GM18511 (cell line): ENCODE measurements around the gene NELFB.

Experiments used
- ATAC-seq: cut with Tn5 transposase; IDR thresholded peaks from one replicate; pipeline ENCODE4 v1.9.1; 2021; ENCODE audit warnings: mild to moderate bottlenecking, moderate library complexity; ENCODE audit not compliant: unreplicated experiment

Gene NELFB

DNA sequence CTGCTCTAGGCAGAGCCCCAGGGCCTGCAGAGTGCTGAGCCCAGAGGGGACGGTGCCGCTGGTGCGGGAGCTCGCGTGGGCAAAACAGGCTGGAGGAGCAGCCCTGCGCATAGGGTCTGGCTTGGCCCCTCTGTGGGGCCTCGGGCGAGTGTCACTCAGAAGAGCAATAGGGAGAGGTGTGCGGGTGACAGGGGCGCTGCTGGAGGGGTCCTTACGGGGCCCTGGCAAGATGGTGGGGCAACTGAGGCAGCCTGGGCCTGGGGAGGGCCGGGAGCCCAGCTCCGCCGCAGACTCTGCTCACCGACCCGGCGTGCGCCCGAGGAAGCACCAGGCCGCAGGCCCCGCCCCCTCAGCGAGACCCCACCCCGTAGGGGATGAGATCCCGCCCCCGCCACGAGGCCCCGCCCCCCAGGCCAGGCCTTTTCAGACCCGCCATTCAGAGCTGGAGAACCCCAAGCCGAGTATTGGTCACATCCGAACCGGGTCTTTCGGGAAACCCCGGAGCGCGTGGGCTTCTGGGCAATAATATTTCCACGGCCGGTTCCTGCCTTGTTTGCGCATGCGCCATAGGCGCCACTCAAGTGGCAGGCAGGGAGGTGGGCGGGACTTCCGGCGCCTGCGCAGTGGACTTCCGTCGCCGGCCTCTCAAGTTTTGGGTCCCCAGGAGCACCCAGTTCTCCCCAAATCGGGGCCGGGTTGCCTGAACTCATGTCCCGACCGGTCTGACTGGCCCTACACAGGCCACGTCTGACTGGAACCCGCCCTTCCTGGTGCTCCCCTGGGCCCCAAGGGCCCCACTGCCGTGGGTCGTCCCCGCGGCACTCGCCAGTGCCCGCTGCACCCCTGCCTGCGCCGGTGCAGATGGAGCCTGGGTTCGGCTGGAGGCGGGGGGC lies 31.8 kb upstream of the NELFB start:
- ATAC-seq, result peak; percentile 79

DNA sequence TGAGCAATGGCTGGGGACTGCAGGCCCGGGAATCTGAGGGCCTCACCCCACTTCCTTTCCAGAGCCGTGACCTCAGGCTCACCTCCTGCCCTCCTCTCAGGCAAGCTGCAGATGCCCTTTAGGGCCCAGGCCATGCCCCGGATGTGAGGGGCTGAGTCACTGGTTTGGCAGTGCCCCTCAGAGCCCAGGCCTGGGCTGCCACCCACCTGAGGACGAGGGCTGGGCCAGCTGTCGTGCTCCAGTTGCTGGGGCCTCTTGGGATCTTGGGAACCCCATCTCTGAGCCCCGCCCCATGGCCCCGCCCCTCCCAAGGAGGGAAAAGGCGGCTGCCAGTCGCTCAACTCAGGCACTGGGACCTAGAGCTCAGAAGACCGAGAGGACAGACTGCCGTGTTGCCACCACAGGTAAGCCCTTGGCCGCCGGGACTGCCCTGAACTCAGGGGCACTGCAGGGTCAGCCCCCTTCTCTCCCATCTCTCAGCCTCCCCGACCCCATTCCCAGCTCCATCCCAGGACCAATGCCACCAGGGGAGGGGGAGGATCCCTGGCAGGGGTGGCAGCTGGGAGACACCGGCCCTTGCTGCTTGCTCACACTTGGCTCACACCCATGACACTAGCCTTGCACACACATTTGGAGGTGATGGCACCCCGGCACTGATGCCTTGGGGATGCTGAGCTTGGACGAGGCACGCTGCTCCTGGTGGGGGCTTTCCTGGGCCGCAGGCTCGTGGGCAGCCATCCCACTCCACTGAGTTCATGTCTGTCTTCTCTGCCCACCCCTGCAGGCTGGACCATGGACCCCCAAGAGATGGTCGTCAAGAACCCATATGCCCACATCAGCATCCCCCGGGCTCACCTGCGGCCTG lies 30.1 kb upstream of the NELFB start, which contains the start of gene CYSRT1:
CYSRT1 (plus strand) TSS at position 345 of the 865 bp plus-strand sequence; CDS start at position 793, 448 bp downstream.
- no peak for ATAC-seq

DNA sequence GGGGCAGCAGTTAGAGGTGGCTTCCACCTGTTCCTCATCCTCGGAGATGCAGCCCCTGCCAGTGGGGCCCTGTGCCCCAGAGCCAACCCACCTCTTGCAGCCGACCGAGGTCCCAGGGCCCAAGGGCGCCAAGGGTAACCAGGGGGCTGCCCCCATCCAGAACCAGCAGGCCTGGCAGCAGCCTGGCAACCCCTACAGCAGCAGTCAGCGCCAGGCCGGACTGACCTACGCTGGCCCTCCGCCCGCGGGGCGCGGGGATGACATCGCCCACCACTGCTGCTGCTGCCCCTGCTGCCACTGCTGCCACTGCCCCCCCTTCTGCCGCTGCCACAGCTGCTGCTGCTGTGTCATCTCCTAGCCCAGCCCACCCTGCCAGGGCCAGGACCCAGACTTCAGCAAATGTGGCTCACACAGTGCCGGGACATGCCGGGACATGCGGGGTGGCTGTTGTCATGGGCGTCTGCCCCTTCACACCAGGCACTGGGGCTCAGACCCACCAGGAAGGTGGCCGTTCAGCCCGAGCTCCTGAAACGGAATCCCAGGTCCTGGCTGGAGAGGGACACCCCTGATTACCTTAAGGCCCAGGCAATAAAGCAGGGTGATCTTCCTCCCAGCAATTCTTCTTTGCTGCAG lies 29.3 kb upstream of the NELFB start:
- ATAC-seq, result no peak

DNA sequence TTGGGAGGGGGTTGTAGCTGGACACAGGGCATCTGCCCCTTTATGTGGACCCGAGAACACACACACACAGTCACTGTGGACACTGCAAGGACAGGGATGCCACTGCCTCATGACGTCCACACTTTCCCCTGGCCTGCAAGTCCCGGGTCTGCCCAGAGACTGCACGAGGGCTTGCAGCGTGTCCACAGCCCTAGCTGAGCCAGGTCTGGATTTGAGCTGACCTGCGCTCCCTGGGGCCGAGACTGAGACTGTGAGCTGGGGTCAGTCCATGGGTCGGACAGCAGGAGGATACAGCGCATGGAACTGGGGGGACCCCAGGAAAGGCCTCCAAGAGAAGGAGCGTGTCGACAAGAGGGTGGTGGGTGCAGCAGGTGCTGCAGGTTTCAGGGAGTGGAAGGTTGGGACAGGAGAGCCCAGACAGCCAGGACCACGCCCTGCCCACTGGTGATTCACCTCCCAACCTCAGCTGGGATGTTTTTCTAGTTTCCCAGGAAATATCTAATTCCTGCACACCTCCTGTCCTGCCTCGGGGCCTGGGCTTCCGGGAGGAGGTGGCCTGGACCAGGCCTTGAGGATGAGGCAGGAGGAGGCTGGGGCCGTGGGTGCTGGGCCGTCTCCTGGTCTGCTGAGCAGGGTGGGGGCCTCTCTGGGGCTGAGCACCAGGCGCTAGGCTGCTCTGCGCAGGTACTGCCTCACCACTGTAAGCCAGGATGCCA lies 28.6 kb upstream of the NELFB start:
- ATAC-seq, result no peak

DNA sequence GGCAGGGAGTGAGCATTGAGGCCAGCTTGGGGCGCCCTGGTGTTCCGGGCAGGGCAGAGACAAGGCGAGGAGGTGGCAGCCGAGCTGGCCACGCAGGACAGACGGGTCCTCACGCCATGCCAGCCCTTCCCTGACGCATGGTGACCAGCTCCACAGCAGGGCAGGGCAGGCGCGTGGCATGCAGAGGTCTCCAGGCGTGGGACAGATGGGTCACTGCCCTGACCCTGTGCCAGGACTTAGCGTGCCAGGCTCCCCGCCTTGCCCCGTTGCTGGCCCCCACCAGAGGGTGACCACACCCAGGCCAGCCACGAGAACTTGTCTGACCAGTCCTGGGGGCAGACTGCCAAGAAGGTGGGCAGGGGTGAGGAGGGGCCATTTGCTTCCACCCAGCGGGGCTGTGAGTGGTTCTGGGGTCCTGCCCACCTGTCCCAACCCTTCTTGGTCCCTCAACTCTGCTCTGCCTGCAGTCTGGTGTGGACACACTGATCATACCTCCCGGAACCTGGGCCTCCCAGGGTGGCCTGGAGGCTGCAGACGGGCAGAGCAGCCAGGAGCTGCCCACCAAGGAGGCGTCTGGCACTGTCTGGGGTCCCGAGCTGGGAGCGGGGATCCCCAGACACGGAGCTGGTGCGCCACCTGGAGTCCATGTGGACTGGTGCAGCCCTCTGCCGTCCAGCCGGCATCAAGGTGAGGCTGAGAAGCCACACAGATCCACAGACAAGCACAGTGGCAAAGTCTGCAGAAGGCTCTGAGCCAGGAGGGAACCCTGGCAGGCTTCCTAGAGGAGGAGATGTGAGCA lies 27.9 kb upstream of the NELFB start, which contains the start of gene RNF224:
RNF224 (plus strand) TSS at position 449 of the 799 bp plus-strand sequence. CDS start 834 bp downstream, outside the sequence.
- ATAC-seq, result no peak

DNA sequence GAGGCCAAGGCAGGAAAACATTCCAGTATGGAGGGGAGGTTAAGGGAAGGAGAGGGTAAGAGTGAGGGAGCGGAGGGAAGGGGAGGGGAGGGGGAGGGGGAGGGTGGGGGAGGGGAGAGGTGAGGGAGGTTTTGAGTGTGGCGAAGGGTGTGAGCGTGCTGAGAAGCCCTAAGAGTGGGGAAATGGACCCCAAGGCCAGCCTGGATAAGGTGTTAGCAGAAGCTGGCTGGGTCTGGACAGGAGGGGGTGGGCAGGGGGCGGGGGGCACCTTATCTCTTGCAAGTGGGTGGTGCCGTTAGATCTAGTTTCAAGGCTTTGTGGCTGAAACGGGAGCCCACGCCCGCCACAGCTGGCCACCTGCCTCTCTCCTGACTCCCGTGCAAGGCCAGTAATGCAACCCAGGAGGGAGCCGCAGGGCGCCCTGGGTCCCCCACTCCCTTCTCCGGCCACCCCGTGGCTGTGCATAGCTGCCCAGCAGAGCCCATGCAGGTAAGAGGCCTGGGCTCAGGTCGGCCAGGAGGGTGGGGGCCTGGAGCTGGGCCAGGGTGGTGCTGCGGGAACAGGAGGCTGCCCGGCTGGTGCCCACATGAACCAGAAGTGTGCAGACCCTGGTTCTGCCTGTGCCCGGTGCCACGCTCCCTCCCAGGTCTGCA lies 27.1 kb upstream of the NELFB start:
- ATAC-seq, result no peak

DNA sequence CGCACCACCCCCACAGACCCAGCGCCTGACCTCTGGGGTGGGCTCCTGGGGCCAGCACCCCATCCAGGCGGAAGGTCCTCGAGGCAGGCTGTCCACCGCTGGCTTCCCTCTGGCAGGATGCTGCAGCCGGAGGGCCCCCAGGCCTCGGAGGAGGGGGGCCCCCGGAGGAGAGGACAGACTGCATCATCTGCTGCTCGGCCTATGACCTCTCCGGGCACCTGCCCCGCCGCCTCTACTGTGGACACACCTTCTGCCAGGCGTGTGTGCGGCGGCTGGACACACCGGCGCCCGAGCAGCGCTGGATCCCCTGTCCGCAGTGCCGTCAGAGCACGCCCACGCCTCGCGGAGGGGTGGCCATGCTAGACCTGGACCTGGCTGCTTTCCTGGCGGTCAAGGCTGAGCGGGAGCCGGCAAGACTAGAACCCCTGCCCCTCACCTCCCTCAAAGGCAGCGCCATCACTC lies 26.6 kb upstream of the NELFB start:
- no peak for ATAC-seq

DNA sequence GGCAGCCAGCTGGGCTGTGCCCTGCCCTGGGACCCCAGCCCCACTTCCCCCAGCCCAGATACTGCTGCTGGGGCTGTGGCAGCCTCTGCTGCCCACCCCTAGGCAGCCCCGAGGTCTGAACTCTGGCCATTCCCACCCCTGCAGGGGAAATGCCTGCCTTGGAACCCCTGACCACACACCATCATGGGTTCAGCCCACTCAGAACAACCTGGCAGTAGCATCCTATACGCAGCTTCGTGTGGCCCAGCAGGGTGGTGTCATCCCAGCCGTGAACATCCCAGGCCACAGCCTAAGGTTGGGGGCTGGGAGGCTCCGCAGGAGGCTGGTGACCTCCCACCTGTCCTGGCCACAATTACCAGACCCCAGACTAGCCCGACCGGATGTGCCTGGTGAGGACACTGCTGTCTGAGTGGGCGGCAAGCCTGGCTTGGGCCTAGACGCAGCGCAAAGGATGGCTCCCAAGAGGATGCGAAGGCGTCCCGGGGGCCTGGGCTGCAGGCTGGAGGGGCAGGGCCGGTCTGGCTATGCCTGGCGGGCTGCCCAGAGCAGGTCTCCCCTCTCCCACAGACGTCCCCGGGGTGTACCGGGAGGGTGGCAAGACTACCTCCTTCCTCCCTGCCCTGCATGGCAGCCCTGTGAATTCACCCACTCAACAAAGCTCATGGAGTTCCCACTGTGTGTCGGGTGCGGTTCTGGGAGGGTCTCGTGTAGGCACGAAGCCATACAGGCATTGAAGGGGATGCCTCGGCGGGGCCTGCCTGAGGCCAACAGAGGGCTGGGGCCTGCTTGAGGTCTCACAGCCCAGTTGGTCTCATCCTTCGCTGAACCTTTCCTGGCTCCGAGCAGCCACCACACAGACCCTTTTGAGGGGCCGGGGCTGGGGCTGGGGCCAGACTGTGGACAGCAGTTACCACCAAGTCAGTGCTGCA lies 25.9 kb upstream of the NELFB start:
- no peak for ATAC-seq

DNA sequence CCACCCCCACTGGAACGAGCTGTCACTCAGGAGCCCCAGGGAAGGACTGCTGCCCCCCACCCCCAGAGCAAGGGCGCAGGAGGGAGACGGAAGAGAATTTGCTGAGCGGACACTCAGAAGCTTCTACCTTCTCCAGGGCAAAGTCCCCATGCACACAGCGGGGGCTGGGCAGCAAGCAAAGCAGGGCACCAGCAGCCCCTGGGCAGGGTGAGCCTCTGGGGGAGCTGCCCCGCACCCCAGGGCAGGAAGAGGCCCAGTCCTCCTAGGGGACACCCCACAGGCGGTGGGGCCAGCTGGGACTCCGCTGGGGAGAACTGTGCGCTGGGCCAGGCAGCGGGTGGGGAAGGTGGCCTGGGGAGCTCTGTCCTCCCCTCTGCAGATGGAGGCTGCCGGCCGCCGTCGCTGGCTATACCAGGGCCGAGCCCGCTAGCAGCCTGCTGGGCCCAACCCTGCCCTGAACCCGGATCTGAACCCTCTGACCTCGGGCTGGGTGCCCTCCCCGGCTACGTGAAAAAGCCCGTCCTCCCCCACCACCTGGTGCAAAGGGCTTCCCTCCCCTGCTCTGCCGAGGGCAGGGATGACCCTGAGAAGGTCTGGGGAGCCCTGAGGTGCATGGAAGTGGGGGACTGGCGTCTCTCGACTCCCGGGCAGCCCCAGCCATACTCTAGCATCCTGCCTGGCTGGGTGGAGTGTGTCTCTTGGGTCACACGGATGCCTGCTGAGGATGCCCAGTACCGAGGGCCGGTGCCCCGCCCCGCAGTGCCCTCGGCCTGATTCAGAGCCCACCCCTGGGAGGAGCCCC lies 25.0 kb upstream of the NELFB start:
- no peak for ATAC-seq

DNA sequence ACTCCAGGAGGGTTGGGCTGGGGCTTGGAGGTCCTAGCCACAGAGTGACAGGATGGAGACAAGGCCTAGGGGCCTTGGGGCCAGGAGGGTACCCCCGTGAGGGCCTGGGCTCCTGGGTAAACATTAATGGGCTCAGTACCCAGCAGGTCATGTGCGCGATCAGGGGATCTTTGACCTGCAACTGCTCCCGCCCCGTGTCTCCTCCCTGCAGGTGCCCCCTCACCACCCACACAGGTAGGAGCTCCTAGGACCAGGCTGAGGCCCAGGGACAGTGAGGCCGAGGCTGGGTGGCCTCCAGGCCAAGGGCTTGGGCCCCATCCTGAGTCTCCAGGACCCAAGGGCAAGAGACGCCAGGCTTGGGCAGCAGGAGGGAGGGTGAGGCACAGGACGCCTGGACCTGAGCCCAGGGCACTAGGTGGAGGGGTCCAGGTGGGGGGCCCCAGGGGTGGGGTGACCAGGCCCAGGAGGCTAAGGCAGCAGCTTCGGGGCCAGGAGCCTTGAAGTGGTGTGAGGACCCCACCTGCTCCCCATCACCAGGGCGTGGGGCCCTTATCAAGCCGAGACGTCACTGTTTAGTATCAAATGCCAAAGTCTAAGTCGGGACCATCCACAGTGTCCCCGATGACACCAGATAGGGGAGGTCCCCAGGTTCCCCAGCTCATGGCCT lies 24.3 kb upstream of the NELFB start, which contains the start of gene SLC34A3:
SLC34A3 (plus strand) TSS at position 197 of the 667 bp plus-strand sequence. CDS start 802 bp downstream, outside the sequence.
- no peak for ATAC-seq

DNA sequence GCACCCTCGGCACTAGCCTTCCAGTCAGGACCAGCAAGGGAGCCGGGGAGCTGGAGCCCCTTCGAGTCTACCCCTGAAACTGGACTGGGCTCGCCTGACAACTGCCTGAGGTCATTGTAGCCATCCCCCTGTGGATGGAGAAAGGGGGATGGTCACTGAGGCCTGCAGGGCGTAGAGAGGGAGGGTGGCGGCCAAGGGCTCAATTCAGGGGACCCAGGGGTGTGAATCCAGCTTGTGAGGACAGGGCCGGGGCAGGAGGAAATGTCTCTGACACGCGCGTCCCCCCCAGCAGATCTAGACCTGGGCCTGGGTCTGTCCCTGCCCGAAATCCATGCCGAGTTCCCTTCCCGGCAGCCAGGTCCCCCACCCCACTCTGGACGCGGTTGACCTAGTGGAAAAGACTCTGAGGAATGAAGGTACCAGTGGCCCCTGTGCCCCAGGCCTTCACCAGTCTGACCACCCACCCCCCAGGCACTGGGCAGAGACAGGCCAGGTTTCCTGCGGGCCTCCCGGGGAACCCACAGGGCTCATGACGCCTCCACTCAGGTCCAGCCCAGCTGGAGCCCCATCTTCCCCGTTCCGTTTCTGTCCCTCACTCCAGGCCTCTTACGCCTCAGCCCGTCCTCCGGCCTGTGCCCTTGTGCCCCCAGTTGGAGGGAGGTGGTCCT lies 23.6 kb upstream of the NELFB start:
- no peak for ATAC-seq

DNA sequence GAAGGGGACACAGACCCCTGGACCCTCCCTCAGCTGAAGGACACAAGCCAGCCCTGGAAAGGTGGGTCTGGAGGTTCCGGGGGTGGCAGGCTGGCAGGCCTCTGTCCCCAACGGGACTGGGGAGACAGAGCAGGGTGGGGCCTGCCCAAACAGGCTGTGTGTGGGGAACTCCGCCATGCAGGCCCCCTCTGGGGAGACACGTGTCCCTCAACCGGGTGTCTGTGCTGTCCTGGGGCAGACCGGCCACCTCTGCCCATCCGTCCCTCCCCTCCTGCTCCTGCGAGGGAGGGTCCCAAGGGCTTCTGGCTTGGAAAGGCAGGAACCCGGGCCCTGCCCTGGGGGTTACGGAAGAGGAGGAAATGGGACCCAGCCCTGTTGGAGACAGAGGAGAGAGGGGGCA lies 23.0 kb upstream of the NELFB start:
- no peak for ATAC-seq

DNA sequence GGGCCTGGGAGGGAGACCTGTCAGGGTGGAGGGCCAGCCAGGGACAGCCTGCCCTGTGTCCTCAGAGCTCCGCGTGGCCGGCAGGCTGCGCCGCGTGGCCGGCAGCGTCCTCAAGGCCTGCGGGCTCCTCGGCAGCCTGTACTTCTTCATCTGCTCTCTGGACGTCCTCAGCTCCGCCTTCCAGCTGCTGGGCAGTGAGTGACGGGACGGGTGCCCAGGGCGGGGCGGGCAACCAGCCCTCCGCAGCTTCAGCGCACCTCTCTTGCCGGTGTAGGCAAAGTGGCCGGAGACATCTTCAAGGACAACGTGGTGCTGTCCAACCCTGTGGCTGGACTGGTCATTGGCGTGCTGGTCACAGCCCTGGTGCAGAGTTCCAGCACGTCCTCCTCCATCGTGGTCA lies 22.6 kb upstream of the NELFB start:
- no peak for ATAC-seq

DNA sequence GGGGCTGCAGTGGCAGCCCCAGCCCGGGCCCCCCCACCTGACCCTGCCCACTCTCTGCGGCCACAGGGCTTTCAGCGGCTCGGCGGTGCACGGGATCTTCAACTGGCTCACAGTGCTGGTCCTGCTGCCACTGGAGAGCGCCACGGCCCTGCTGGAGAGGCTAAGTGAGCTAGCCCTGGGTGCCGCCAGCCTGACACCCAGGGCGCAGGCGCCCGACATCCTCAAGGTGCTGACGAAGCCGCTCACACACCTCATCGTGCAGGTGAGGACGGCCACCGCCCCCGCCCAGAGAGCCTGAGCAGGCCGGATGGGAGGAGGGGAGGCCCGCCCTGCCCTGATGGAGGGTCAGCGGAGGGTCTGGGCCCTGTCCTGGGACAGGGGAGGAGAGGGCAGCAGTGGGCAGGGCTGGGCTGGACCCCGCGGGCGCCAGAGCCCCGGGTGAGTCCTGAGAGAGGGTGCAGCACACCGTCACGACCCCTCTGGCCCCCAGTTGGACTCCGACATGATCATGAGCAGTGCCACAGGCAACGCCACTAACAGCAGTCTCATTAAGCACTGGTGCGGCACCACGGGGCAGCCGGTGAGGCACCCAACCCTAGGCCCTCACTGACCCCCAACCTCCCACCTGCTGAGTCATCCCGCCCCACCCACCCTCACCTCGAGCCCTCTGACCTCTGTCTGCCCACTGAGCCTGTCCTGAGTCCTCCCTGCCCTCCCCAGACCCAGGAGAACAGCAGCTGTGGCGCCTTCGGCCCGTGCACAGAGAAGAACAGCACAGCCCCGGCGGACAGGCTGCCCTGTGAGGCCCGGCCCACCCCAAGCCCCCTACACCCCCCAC lies 21.8 kb upstream of the NELFB start:
- ATAC-seq, result no peak

DNA sequence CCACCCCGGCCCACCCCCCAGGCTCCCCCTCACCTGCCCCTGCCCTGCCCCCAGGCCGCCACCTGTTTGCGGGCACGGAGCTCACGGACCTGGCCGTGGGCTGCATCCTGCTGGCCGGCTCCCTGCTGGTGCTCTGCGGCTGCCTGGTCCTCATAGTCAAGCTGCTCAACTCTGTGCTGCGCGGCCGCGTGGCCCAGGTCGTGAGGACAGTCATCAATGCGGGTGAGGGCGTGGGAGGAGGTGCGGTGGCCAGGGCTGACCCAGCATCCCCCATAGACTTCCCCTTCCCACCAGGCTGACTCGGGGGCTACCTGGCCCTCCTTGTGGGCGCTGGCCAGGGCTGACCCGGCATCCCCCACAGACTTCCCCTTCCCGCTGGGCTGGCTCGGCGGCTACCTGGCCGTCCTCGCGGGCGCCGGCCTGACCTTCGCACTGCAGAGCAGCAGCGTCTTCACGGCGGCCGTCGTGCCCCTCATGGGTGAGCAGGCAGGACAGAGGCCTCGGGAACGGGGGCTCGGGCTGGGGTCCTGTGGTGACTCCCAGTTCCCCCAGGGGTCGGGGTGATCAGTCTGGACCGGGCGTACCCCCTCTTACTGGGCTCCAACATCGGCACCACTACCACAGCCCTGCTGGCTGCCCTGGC lies 21.0 kb upstream of the NELFB start:
- ATAC-seq, result no peak
